Stomach smooth muscle (tissue), 2 donors: ENCODE measurements around the gene CYB561A3.

ENCODE experiments used
- H3K27ac ChIP-seq: one replicate; pipeline ENCODE4 v1.7.0; 2013; ENCODE audit warnings: mild to moderate bottlenecking, low read length, inconsistent platforms
- H3K27me3 ChIP-seq, 2 donors: one replicate each; pipeline ENCODE4 v1.7.0; 2013; ENCODE audit warnings: low read length in 2 of 2; ENCODE audit not compliant: insufficient read depth in 2 of 2, control insufficient read depth in 1 of 2
- H3K36me3 ChIP-seq, 2 donors: one replicate each; pipeline ENCODE4 v1.7.0; 2013; ENCODE audit warnings: low read length in 2 of 2; ENCODE audit not compliant: control insufficient read depth in 2 of 2, insufficient read depth in 2 of 2
- H3K4me1 ChIP-seq: one replicate; pipeline ENCODE4 v1.7.0; 2013; ENCODE audit warnings: low read length; ENCODE audit not compliant: control insufficient read depth, insufficient read depth
- H3K4me3 ChIP-seq, 2 donors: one replicate each; pipeline ENCODE4 v1.7.0; 2013; ENCODE audit warnings: low read length in 2 of 2
- H3K9ac ChIP-seq, 2 donors: one replicate each; pipeline ENCODE4 v1.7.0; 2013; ENCODE audit warnings: low read length in 2 of 2, mild to moderate bottlenecking in 1 of 2
- H3K9me3 ChIP-seq, 2 donors: one replicate each; pipeline ENCODE4 v1.7.0; 2013; ENCODE audit warnings: low read length in 2 of 2; ENCODE audit not compliant: control insufficient read depth in 2 of 2
- donor health status: healthy.
- donor health status: Pancreatic carcinoma.

CYB561A3 gene

DNA sequence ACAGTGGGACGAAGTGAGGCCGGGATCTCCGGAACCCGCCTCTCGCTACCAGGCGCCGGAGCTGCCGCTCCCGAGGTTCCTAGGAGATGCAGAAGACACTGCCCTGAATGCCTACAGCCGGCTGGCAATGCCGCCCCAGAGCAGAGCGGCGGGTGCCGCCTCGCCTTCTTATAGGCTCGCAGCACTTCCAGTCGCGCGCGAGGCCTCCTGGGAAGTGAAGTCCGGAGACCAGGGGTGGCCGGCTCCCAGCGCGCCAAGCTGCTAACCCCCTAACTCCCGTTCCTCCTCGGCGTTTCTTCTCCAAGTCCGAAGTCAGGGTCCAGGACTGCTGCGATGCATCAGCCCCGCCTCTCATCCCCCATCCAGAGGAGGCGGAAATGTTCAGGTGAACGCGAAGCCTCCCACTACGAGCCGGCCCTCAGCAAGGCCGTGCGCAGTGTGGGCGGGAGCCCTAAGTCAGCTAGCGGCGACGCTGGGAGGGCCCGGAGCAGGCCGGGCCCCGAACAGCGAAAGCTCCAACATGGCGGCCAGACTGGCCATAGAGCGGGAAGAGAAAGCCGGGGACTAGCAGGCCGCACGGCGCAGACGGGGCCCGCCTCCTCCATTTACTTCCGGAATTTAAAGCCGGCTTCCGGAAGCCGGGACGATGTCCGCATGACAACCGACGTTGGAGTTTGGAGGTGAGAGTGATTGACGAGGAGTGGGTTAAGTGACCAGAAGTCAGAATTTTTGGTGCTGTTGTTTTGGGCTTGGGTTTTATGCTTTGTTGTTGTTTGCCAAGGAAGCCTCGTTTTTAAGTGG is at the start of gene CYB561A3, which contains the start of gene TMEM138:
Gene CYB561A3 (minus strand): TSS at position 142 of the 801 bp plus-strand sequence. CDS start 5,169 bp downstream, outside the sequence.
Gene TMEM138 (plus strand): TSS at position 634 of the 801 bp plus-strand sequence. CDS start 2,017 bp downstream, outside the sequence.
- Histone ChIP-seq H3K9ac (peak within 1 kb of the TSS; percentile 97 to 98), H3K27me3 (no peaks in the 10 kb centered on the region), H3K36me3 (peaks cover 14 to 22% of the 10 kb centered on the region in 2 donors), H3K4me3 (peak within 1 kb of the TSS; percentile 98 to 100), H3K9me3 (no peaks in the 10 kb centered on the region), H3K27ac (peak within 1 kb of the TSS; percentile 99), H3K4me1 (peaks cover 12% of the 10 kb centered on the region)

DNA sequence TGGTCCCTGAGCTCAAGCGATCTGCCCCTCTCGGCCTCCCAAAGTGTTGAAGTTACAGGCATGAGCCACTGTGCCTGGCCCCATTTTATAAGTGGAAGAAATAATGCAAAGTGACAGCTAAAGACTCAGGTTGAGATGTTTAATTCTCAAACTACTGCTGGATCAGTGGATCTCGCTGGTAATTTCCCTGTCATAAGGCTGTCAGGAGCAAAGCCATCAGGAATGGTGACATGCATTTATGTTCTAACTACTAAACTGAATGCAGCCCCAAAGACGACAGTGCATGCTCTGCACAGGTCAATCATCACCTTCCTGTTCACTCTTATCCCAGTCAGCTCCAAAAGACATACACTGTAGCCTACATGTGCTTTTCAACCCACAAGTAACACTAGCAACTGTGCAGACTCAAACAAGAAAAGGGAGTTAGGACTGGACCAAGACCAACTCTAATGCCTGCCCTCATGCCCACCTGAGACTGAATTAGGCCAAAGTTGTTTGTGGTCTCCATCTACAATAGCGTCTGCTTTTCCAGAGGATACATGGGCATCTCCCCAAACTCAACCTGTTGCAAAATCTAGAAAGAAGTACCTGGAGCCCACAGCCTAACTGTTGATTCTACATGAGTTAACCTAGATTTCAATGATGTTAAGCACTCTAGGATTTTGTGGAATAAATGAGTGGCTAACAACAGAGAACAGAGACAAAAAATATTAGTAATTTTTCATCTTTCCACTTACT is 45.5 kb upstream of the CYB561A3 start:
- no peak overlapping the region for H3K27ac ChIP-seq
- H3K4me3 ChIP-seq: no peak overlapping the region
- H3K36me3 ChIP-seq: peaks cover 71 to 72% of the 10 kb centered on the region in 2 donors
- H3K4me1 ChIP-seq: no peaks in the 10 kb centered on the region
- H3K9me3 ChIP-seq: no peaks in the 10 kb centered on the region
- H3K27me3 ChIP-seq: no peaks in the 10 kb centered on the region
- H3K9ac ChIP-seq: no peak overlapping the region

GRCh38 chr11:61406067-61406466 is 44.4 kb upstream of the CYB561A3 start:
- H3K4me3 ChIP-seq: no peak overlapping the region
- no peak overlapping the region for H3K27ac ChIP-seq
- H3K9ac ChIP-seq: no peak overlapping the region
- H3K9me3 ChIP-seq: no peaks in the 10 kb centered on the region
- H3K36me3 ChIP-seq: peaks cover 63 to 66% of the 10 kb centered on the region in 2 donors
- H3K4me1 ChIP-seq: no peaks in the 10 kb centered on the region
- no peaks in the 10 kb centered on the region for H3K27me3 ChIP-seq

GRCh38 chr11:61404641-61405040 is 43.0 kb upstream of the CYB561A3 start:
- H3K36me3 ChIP-seq: peaks cover 49 to 56% of the 10 kb centered on the region in 2 donors
- no peaks in the 10 kb centered on the region for H3K4me1 ChIP-seq
- no peaks in the 10 kb centered on the region for H3K27me3 ChIP-seq
- no peak overlapping the region for H3K9ac ChIP-seq
- H3K27ac ChIP-seq: no peak overlapping the region
- no peaks in the 10 kb centered on the region for H3K9me3 ChIP-seq
- no peak overlapping the region for H3K4me3 ChIP-seq

GRCh38 chr11:61404103-61404502 is 42.4 kb upstream of the CYB561A3 start:
- Histone ChIP-seq H3K36me3 (peaks cover 49 to 56% of the 10 kb centered on the region in 2 donors), H3K9ac (no peak overlapping the region), H3K4me1 (no peaks in the 10 kb centered on the region), H3K9me3 (no peaks in the 10 kb centered on the region), H3K27me3 (no peaks in the 10 kb centered on the region), H3K4me3 (no peak overlapping the region), H3K27ac (no peak overlapping the region)

DNA sequence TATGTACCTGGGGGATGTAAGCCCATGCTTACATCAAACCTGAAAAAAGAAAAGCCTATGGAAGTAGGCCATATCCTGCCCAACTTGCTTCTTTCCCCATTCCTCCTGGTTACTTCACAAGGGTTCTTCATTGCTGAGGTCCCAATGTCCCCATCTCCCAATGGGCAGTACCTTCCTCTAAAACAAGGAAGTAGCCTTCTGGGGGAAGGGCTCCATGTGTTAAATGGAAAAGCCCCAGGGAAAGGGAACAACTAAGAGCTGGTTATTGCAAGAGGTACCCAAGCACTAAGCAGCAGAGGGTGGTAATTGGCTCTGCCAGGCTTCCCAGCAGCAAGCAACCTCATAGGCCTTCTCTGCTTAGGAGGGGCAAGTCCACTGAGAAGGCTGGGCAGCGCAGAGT is 42.0 kb upstream of the CYB561A3 start:
- peaks cover 47 to 58% of the 10 kb centered on the region in 2 donors for H3K36me3 ChIP-seq
- H3K4me1 ChIP-seq: no peaks in the 10 kb centered on the region
- no peak overlapping the region for H3K9ac ChIP-seq
- H3K9me3 ChIP-seq: no peaks in the 10 kb centered on the region
- no peak overlapping the region for H3K27ac ChIP-seq
- no peaks in the 10 kb centered on the region for H3K27me3 ChIP-seq
- no peak overlapping the region for H3K4me3 ChIP-seq

DNA sequence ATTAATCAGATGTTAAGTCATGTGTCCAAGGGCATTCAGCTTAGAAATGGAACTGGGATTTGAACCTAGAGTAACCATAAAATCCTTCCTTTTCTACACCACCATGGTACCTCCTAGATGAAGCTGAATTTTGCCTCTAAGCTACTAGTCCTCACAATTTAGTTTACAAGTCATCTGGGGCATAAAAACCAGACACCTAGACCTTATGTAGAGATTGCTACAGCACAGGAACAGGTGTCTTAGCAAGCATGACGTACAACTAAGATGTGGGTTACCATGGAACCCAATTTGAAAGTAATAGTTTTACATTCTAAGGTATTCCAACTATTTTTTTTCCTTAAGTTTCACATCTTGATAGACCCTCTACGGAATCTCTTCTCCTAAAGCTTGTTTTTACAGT is 39.9 kb upstream of the CYB561A3 start:
- H3K27ac ChIP-seq: no peak overlapping the region
- H3K27me3 ChIP-seq: no peaks in the 10 kb centered on the region
- H3K36me3 ChIP-seq: peaks cover 38 to 54% of the 10 kb centered on the region in 2 donors
- no peak overlapping the region for H3K4me3 ChIP-seq
- no peaks in the 10 kb centered on the region for H3K9me3 ChIP-seq
- H3K9ac ChIP-seq: no peak overlapping the region
- no peaks in the 10 kb centered on the region for H3K4me1 ChIP-seq

DNA sequence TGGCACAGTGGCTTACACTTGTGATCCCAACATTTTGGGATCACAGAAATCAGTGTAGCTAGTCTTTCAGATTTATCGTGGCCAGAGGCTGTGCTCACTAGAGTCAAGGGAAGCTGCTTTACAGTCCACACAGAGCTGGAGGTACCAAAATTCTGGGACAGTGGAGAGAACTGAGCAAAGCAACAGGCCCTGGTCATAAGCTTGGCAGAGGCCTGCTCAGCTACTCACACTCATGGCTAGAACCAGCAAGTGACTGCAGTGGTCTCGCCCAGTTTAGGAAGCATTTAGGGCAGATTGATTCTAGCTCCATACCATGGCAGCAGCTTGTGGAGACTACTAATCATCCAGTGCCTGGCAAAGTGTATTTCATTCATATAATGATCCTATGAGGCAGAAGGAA is 39.5 kb upstream of the CYB561A3 start:
- Histone ChIP-seq H3K27ac (no peak overlapping the region), H3K4me3 (no peak overlapping the region), H3K4me1 (no peaks in the 10 kb centered on the region), H3K9me3 (no peaks in the 10 kb centered on the region), H3K27me3 (no peaks in the 10 kb centered on the region), H3K36me3 (peaks cover 38 to 52% of the 10 kb centered on the region in 2 donors), H3K9ac (no peak overlapping the region)

DNA sequence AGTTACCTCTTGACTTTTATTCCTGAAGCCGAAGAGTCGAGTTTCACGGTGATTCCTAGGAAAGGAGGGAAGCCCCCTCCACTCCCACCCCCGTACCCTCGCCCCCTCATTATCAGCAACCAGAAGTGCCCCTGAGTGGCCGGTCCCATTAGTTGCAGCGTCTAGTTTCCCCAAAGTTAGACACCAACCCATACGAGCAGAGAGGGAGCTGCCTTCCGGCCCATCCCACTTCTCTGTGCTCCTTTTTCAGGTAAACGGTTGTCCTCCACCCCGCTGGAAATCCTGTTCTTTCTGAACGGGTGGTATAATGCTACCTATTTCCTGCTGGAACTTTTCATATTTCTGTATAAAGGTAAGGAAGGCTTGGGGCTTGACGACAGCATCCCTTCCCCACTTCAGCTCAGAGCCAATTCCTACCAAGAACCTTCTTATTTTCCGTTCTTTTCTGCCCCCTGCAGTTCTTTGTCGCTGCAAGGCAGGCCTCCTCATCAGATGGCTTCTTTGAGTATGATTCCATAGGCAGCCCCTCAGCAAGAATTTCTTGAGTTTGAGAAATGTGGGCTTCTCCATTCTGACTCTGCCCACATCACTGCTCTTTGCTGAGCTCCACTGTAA is 31.4 kb upstream of the CYB561A3 start:
- Histone ChIP-seq H3K36me3 (peaks cover 8 to 9% of the 10 kb centered on the region in 2 donors), H3K9me3 (no peaks in the 10 kb centered on the region), H3K4me1 (peaks cover 9% of the 10 kb centered on the region), H3K4me3 (peak overlapping the region; percentile 93 to 95), H3K9ac (peak overlapping the region; percentile 69 to 93), H3K27me3 (no peaks in the 10 kb centered on the region), H3K27ac (peak overlapping the region; percentile 73)

DNA sequence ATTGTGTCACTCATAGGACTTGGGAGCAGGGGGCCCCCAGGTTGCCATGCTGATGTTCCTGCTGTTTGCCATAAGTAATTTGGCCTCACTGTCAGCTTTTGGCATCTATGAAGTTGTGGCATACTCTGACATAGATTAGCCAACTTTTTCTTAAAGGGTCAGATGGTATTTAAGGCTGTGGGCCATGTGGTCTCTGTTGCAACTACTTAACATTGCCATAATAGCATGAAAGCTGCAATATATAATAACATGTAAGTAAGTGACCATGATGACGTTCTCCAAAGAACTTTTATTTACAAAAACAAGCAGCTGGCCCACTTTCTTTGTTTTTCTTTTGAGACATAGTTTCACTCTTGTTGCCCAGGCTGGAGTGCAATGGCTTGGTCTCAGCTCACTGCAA is 28.5 kb upstream of the CYB561A3 start:
- peaks cover 9% of the 10 kb centered on the region for H3K4me1 ChIP-seq
- peaks cover 0 to 4% of the 10 kb centered on the region in 2 donors for H3K36me3 ChIP-seq
- no peaks in the 10 kb centered on the region for H3K27me3 ChIP-seq
- H3K9me3 ChIP-seq: no peaks in the 10 kb centered on the region
- H3K9ac ChIP-seq: no peak overlapping the region
- no peak overlapping the region for H3K27ac ChIP-seq
- no peak overlapping the region for H3K4me3 ChIP-seq
